HEK293 (cell line): ENCODE results near the gene TEX50.

Experiments used
- CTCF ChIA-PET: fragments of 350-600 bp; formaldehyde crosslinking; extraction: SDS; loops from one replicate; lab custom pipeline; 2021; ENCODE audit warnings: antibody characterized with exemption; lab: Yijun Ruan, JAX
- POLR2A ChIA-PET: fragments of 300-600 bp; formaldehyde crosslinking; extraction: SDS; loops from one replicate; lab custom pipeline; 2020; ENCODE audit warnings: antibody characterized with exemption, inconsistent platforms; lab: Yijun Ruan, JAX
- H3K27ac ChIP-seq: fragments of 200-500 bp; sonication (Bioruptor generic); 2 replicates; pipeline ENCODE4 v1.5.1; 2014; ENCODE audit warnings: low read depth, low read length, control low read depth, inconsistent platforms; ENCODE audit errors: extremely low read depth
- H3K36me3 ChIP-seq, 2 experiments: fragments of 200-500 bp in 1 of 2; sonication (Bioruptor generic) in 1 of 2; 1 replicate in 1 of 2; 2 replicates in 1 of 2; pipeline ENCODE4 v1.5.1; 2014 to 2017; ENCODE audit warnings: inconsistent platforms in 2 of 2, low read length in 2 of 2; ENCODE audit not compliant: control insufficient read depth in 2 of 2, insufficient read depth in 1 of 2
- H3K4me1 ChIP-seq: fragments of 200-500 bp; sonication (Bioruptor generic); 2 replicates; pipeline ENCODE4 v1.5.1; 2014; ENCODE audit warnings: mild to moderate bottlenecking, low read length, inconsistent platforms; ENCODE audit not compliant: control insufficient read depth, insufficient read depth
- H3K4me3 ChIP-seq: 2 replicates; pipeline ENCODE4 v1.5.1; 2011; ENCODE audit warnings: low read depth, mild to moderate bottlenecking, control low read depth, low read length, moderate library complexity
- H3K9me3 ChIP-seq: fragments of 200-500 bp; sonication (Bioruptor generic); 2 replicates; pipeline ENCODE4 v1.5.1; 2014; ENCODE audit warnings: low read depth, low read length, inconsistent platforms; ENCODE audit not compliant: control insufficient read depth, insufficient read depth
- GLIS2 ChIP-seq: fragments of 450-650 bp; formaldehyde crosslinking; IDR thresholded peaks from 2 replicates; pipeline ENCODE4 v1.5.1; 2016; ENCODE audit warnings: missing biosample characterization, missing genetic modification characterization
- HOXD13 ChIP-seq: sonication (generic); formaldehyde crosslinking; IDR thresholded peaks from 2 replicates; pipeline ENCODE4 v1.8.0; 2022; ENCODE audit warnings: missing genetic modification reagents, borderline replicate concordance
- PATZ1 ChIP-seq: fragments of 450-650 bp; formaldehyde crosslinking; IDR thresholded peaks from 2 replicates; pipeline ENCODE4 v1.5.1; 2016; ENCODE audit warnings: missing biosample characterization, missing genetic modification characterization
- SALL2 ChIP-seq: fragments of 450-650 bp; formaldehyde crosslinking; IDR thresholded peaks from 2 replicates; pipeline ENCODE4 v1.5.0; 2017; ENCODE audit warnings: missing biosample characterization, mild to moderate bottlenecking, missing genetic modification characterization, borderline replicate concordance
- SCRT1 ChIP-seq: fragments of 450-650 bp; formaldehyde crosslinking; IDR thresholded peaks from 2 replicates; pipeline ENCODE4 v1.5.1; 2016; ENCODE audit warnings: missing biosample characterization, missing genetic modification characterization, borderline replicate concordance
- WT1 ChIP-seq: fragments of 450-650 bp; formaldehyde crosslinking; IDR thresholded peaks from 2 replicates; pipeline ENCODE4 v1.5.1; 2016; ENCODE audit warnings: missing biosample characterization, missing genetic modification characterization
- ZBTB20 ChIP-seq: fragments of 450-650 bp; formaldehyde crosslinking; IDR thresholded peaks from 2 replicates; pipeline ENCODE4 v1.5.1; 2016; ENCODE audit warnings: missing biosample characterization, missing genetic modification characterization
- ZBTB49 ChIP-seq: fragments of 450-650 bp; formaldehyde crosslinking; IDR thresholded peaks from 2 replicates; pipeline ENCODE4 v1.5.1; 2016; ENCODE audit warnings: missing biosample characterization, missing genetic modification characterization, low read depth
- ZBTB7A ChIP-seq: fragments of 450-650 bp; formaldehyde crosslinking; IDR thresholded peaks from 2 replicates; pipeline ENCODE4 v1.5.1; 2016; ENCODE audit warnings: low read depth, missing biosample characterization, missing genetic modification characterization
- ZFP3 ChIP-seq: fragments of 450-650 bp; formaldehyde crosslinking; IDR thresholded peaks from 2 replicates; pipeline ENCODE4 v1.5.1; 2016; ENCODE audit warnings: low read depth, missing biosample characterization, missing genetic modification characterization
- ZNF121 ChIP-seq: fragments of 450-650 bp; formaldehyde crosslinking; IDR thresholded peaks from 2 replicates; pipeline ENCODE4 v1.5.1; 2016; ENCODE audit warnings: missing biosample characterization, missing genetic modification characterization
- ZNF169 ChIP-seq: fragments of 450-650 bp; formaldehyde crosslinking; IDR thresholded peaks from 2 replicates; pipeline ENCODE4 v1.5.1; 2016; ENCODE audit warnings: missing biosample characterization, missing genetic modification characterization
- ZNF184 ChIP-seq: fragments of 450-650 bp; IDR thresholded peaks from 2 replicates; pipeline ENCODE4 v1.5.1; 2018; ENCODE audit warnings: missing biosample characterization, mild to moderate bottlenecking, missing genetic modification characterization
- ZNF2 ChIP-seq: fragments of 450-650 bp; formaldehyde crosslinking; IDR thresholded peaks from 2 replicates; pipeline ENCODE4 v1.5.1; 2016; ENCODE audit warnings: missing biosample characterization, missing genetic modification characterization
- ZNF280D ChIP-seq: fragments of 450-650 bp; formaldehyde crosslinking; IDR thresholded peaks from 2 replicates; pipeline ENCODE4 v1.5.1; 2016; ENCODE audit warnings: missing biosample characterization, missing genetic modification characterization
- ZNF350 ChIP-seq: fragments of 450-650 bp; formaldehyde crosslinking; IDR thresholded peaks from 2 replicates; pipeline ENCODE4 v1.5.0; 2017; ENCODE audit warnings: missing biosample characterization, mild to moderate bottlenecking, missing genetic modification characterization
- ZNF433 ChIP-seq: fragments of 450-650 bp; formaldehyde crosslinking; IDR thresholded peaks from 2 replicates; pipeline ENCODE4 v1.5.1; 2016; ENCODE audit warnings: missing biosample characterization, missing genetic modification characterization, low read depth
- ZNF514 ChIP-seq: fragments of 450-650 bp; formaldehyde crosslinking; IDR thresholded peaks from 2 replicates; pipeline ENCODE4 v1.5.1; 2016; ENCODE audit warnings: missing biosample characterization, missing genetic modification characterization
- ZNF544 ChIP-seq: fragments of 450-650 bp; formaldehyde crosslinking; IDR thresholded peaks from 2 replicates; pipeline ENCODE4 v1.5.0; 2017; ENCODE audit warnings: missing biosample characterization, missing genetic modification characterization
- ZNF580 ChIP-seq: fragments of 450-650 bp; formaldehyde crosslinking; IDR thresholded peaks from 2 replicates; pipeline ENCODE4 v1.5.1; 2016; ENCODE audit warnings: missing biosample characterization, missing genetic modification characterization
- ZNF621 ChIP-seq: fragments of 450-650 bp; formaldehyde crosslinking; IDR thresholded peaks from 2 replicates; pipeline ENCODE4 v1.5.1; 2017; ENCODE audit warnings: missing biosample characterization, missing genetic modification characterization
- ZNF76 ChIP-seq: fragments of 450-650 bp; formaldehyde crosslinking; IDR thresholded peaks from 2 replicates; pipeline ENCODE4; 2016; ENCODE audit warnings: low read depth, missing biosample characterization, missing genetic modification characterization, borderline replicate concordance
- TF ChIP-seq, protein P1 (sequence below): fragments of 450-650 bp; IDR thresholded peaks from 2 replicates; pipeline ENCODE4 v1.5.1; 2018; ENCODE audit warnings: missing biosample characterization, missing genetic modification characterization
- TF ChIP-seq, protein P2 (sequence below): fragments of 450-650 bp; IDR thresholded peaks from 2 replicates; pipeline ENCODE4 v1.5.1; 2018; ENCODE audit warnings: missing biosample characterization, mild to moderate bottlenecking, missing genetic modification characterization

TEX50 gene

GRCh38 chr1:173635116-173635515, at the start of gene TEX50:
TEX50 (plus strand) TSS chr1:173635338; CDS start chr1:173635522, 184 bp downstream.
- Histone ChIP-seq H3K27ac (no peak within 1 kb of the TSS), H3K4me3 (no peak within 1 kb of the TSS), H3K4me1 (no peaks in the 10 kb centered on the region), H3K36me3 (no peaks in the 10 kb centered on the region), H3K9me3 (no peaks in the 10 kb centered on the region)
- TF ChIP-seq ZFP3 (tag by site-specific recombination) (no peak), ZNF169 (no peak), ZNF76 (tag by site-specific recombination) (no peak), ZNF433 (tag by site-specific recombination) (no peak), ZNF280D (no peak), ZBTB49 (no peak), ZNF121 (tag by site-specific recombination) (no peak), SALL2 (tag by site-specific recombination) (no peak), ZBTB7A (no peak), ZNF544 (no peak), SCRT1 (tag by site-specific recombination) (no peak), ZBTB20 (tag by site-specific recombination) (no peak), PATZ1 (tag by site-specific recombination) (no peak), ZNF621 (tag by site-specific recombination) (no peak)
- TF ChIP-seq, protein P1, sequence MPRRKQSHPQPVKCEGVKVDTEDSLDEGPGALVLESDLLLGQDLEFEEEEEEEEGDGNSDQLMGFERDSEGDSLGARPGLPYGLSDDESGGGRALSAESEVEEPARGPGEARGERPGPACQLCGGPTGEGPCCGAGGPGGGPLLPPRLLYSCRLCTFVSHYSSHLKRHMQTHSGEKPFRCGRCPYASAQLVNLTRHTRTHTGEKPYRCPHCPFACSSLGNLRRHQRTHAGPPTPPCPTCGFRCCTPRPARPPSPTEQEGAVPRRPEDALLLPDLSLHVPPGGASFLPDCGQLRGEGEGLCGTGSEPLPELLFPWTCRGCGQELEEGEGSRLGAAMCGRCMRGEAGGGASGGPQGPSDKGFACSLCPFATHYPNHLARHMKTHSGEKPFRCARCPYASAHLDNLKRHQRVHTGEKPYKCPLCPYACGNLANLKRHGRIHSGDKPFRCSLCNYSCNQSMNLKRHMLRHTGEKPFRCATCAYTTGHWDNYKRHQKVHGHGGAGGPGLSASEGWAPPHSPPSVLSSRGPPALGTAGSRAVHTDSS (tag by site-specific recombination) = no peak
- POLR2A ChIA-PET = interaction anchor here (1.1 kb wide), 1 partner anchor 147 kb away, joined by 3 read pairs; no protein-coding TSS in a partner anchor
- CTCF ChIA-PET = interaction anchor here (0.8 kb wide), 1 partner anchor 11 kb away, joined by 3 read pairs; no protein-coding TSS in a partner anchor

DNA sequence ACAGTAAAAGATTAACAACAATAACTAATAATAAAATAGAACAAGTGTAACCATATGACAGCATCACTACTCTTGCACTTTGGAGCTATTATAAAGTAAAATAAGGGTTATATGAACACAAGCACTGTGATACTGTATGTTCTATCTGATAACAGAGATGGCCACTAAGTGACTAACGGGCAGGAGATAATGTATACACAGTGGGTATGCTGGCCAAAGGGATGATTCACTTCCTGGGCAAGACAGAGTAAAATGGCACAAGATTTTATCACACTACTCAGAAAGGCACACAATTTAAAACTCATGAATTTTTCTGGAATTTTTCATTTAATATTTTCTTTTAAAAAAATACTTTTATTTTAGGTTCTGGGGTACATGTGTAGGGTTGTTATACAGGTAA, 44.6 kb upstream of the TEX50 start:
- H3K27ac ChIP-seq = no peak overlapping the region
- H3K4me3 ChIP-seq = no peak overlapping the region
- CTCF ChIA-PET = no interaction called here
- no peaks in the 10 kb centered on the region for H3K4me1 ChIP-seq
- POLR2A ChIA-PET = no interaction called here
- H3K36me3 ChIP-seq = no peaks in the 10 kb centered on the region
- H3K9me3 ChIP-seq = no peaks in the 10 kb centered on the region
- TF ChIP-seq ZNF2 (no peak), GLIS2 (tag by site-specific recombination) (no peak), ZNF514 (tag by site-specific recombination) (no peak), HOXD13 (CRISPR knock-in tag) (no peak), WT1 (tag by site-specific recombination) (no peak), ZNF184 (tag by site-specific recombination) (no peak), ZNF580 (tag by site-specific recombination) (no peak), ZNF350 (tag by site-specific recombination) (no peak)
- TF ChIP-seq, protein P1 (tag by site-specific recombination) = no peak
- TF ChIP-seq, protein P2, sequence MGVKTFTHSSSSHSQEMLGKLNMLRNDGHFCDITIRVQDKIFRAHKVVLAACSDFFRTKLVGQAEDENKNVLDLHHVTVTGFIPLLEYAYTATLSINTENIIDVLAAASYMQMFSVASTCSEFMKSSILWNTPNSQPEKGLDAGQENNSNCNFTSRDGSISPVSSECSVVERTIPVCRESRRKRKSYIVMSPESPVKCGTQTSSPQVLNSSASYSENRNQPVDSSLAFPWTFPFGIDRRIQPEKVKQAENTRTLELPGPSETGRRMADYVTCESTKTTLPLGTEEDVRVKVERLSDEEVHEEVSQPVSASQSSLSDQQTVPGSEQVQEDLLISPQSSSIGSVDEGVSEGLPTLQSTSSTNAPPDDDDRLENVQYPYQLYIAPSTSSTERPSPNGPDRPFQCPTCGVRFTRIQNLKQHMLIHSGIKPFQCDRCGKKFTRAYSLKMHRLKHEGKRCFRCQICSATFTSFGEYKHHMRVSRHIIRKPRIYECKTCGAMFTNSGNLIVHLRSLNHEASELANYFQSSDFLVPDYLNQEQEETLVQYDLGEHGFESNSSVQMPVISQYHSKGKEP (tag by site-specific recombination) = no peak
